H1 (cell line): ENCODE measurements around the gene LRP8. TPM values are rescaled to one million over a fixed set of nuclear protein-coding genes. Genes with fewer than 3 reads are reported as not detected.

ENCODE experiments used
- CTCF ChIA-PET: fragments of 300-600 bp; sonication (Branson Sonifier 250); formaldehyde crosslinking; loops from one replicate; lab custom pipeline; 2021; ENCODE audit not compliant: partially characterized antibody; lab: Charles Lee
- POLR2A ChIA-PET: fragments of 300-600 bp; sonication (Branson Sonifier 250); formaldehyde crosslinking; loops from one replicate; lab custom pipeline; 2021; ENCODE audit warnings: inconsistent platforms; ENCODE audit not compliant: partially characterized antibody; lab: Charles Lee
- DNase-seq, 2 experiments: peaks; one replicate each; pipeline versions ENCODE4 v3.0.0 to v3.0.0-alpha.2; 2010 to 2022; ENCODE audit warnings: low spot score in 2 of 2, low read depth in 1 of 2, mixed read lengths in 1 of 2
- FAIRE-seq: peaks from 2 replicates; lab custom pipeline; 2011; peaks lifted over from hg19 to GRCh38; lab: Jason Lieb, UNC
- H2AFZ ChIP-seq: 2 replicates; pipeline ENCODE4 v1.8.1; 2012; ENCODE audit warnings: low read length, inconsistent platforms
- H2AK5ac ChIP-seq: 2 replicates; pipeline ENCODE4 v1.6.1; 2013; ENCODE audit warnings: low read depth, low read length
- H2BK120ac ChIP-seq: replicated peaks from 2 replicates; pipeline ENCODE3; 2013; ENCODE audit warnings: low read depth, low read length, inconsistent platforms
- H2BK12ac ChIP-seq: 2 replicates; pipeline ENCODE4 v1.6.1; 2013; ENCODE audit warnings: low read depth, low read length
- H2BK15ac ChIP-seq: 2 replicates; pipeline ENCODE4 v1.6.1; 2013; ENCODE audit warnings: low read length
- H2BK20ac ChIP-seq: 2 replicates; pipeline ENCODE4 v1.6.1; 2013; ENCODE audit warnings: low read length
- H2BK5ac ChIP-seq: 2 replicates; pipeline ENCODE4 v1.6.1; 2013; ENCODE audit warnings: low read depth, low read length
- H3K14ac ChIP-seq: 2 replicates; pipeline ENCODE4 v1.6.1; 2013; ENCODE audit warnings: inconsistent platforms; ENCODE audit not compliant: insufficient read length
- H3K18ac ChIP-seq: 2 replicates; pipeline ENCODE4 v1.6.1; 2013; ENCODE audit warnings: low read length; ENCODE audit errors: extremely low read depth
- H3K23ac ChIP-seq: 2 replicates; pipeline ENCODE4 v1.6.1; 2013; ENCODE audit warnings: inconsistent platforms; ENCODE audit not compliant: insufficient read length
- H3K23me2 ChIP-seq: 2 replicates; pipeline ENCODE4 v1.6.1; 2013; ENCODE audit warnings: low read depth, low read length
- H3K27ac ChIP-seq: 2 replicates; pipeline ENCODE4 v1.6.1; 2011; ENCODE audit warnings: low read depth, low read length, inconsistent platforms
- H3K27me3 ChIP-seq, 4 experiments: replicated peaks in 1 of 4; 1 replicate in 1 of 4; 2 replicates in 3 of 4; pipeline versions ENCODE4 v1.6.1 to v1.8.1; 2011 to 2013; ENCODE audit warnings: low read length in 3 of 4, mild to moderate bottlenecking in 3 of 4, inconsistent platforms in 2 of 4, mixed read lengths in 2 of 4, moderate library complexity in 1 of 4; ENCODE audit not compliant: control insufficient read depth in 3 of 4, insufficient read depth in 3 of 4; ENCODE audit errors: extremely low read depth in 1 of 4
- H3K36me3 ChIP-seq, 4 experiments: 2 replicates each; pipeline versions ENCODE4 v1.6.1 to v1.8.1; 2011 to 2013; ENCODE audit warnings: mild to moderate bottlenecking in 4 of 4, low read length in 3 of 4, moderate library complexity in 2 of 4, control low read depth in 1 of 4, inconsistent platforms in 1 of 4; ENCODE audit not compliant: insufficient read depth in 4 of 4, control insufficient read depth in 2 of 4
- H3K4ac ChIP-seq: replicated peaks from 2 replicates; pipeline ENCODE3; 2013; ENCODE audit warnings: low read length, low read depth, mixed read lengths, inconsistent platforms; ENCODE audit not compliant: insufficient read length
- H3K4me1 ChIP-seq, 4 experiments: replicated peaks in 1 of 4; 1 replicate in 1 of 4; 2 replicates in 3 of 4; pipeline versions ENCODE4 v1.6.1 to v1.8.1; 2011 to 2013; ENCODE audit warnings: low read length in 3 of 4, inconsistent platforms in 2 of 4, mixed read lengths in 1 of 4; ENCODE audit not compliant: insufficient read depth in 4 of 4, control insufficient read depth in 3 of 4
- H3K4me2 ChIP-seq, 2 experiments: 2 replicates each; pipeline versions ENCODE4 v1.6.1 to v1.8.1; 2011 to 2013; ENCODE audit warnings: low read depth in 2 of 2, low read length in 2 of 2, control low read depth in 1 of 2, inconsistent platforms in 1 of 2, mild to moderate bottlenecking in 1 of 2; ENCODE audit not compliant: insufficient read depth in 1 of 2
- H3K4me3 ChIP-seq, 4 experiments: fragments of 200-600, 300-600 bp in 1 of 4; sonication (generic), shearing (Covaris generic), sonication (Bioruptor Twin) in 1 of 4; 2 replicates each; pipeline versions ENCODE4 v1.5.1 to v1.8.1; 2011 to 2016; ENCODE audit warnings: low read length in 4 of 4, low read depth in 3 of 4, control low read depth in 2 of 4, inconsistent platforms in 2 of 4, mild to moderate bottlenecking in 2 of 4, mixed read lengths in 1 of 4, moderate library complexity in 1 of 4; ENCODE audit not compliant: insufficient read depth in 2 of 4; ENCODE audit errors: extremely low read depth in 1 of 4
- H3K56ac ChIP-seq: replicated peaks from 2 replicates; pipeline ENCODE3; 2013; ENCODE audit warnings: low read depth, mild to moderate bottlenecking, mixed read lengths, low read length, inconsistent platforms; ENCODE audit not compliant: insufficient read length
- H3K79me1 ChIP-seq: 2 replicates; pipeline ENCODE4 v1.6.1; 2013; ENCODE audit warnings: low read depth, low read length, control low read depth
- H3K79me2 ChIP-seq, 2 experiments: 2 replicates each; pipeline versions ENCODE4 v1.6.1 to v1.8.1; 2012 to 2013; ENCODE audit warnings: low read length in 2 of 2, mild to moderate bottlenecking in 2 of 2, inconsistent platforms in 1 of 2; ENCODE audit not compliant: insufficient read depth in 2 of 2, control insufficient read depth in 1 of 2
- H3K9ac ChIP-seq, 4 experiments: replicated peaks in 1 of 4; 1 replicate in 1 of 4; 2 replicates in 3 of 4; pipeline versions ENCODE4 v1.6.1 to v1.8.1; 2011 to 2013; ENCODE audit warnings: low read depth in 3 of 4, low read length in 3 of 4, control low read depth in 2 of 4, mild to moderate bottlenecking in 2 of 4, moderate library complexity in 2 of 4, inconsistent platforms in 1 of 4; ENCODE audit errors: extremely low read depth in 1 of 4
- H3K9me3 ChIP-seq, 2 experiments: 2 replicates each; pipeline versions ENCODE4 v1.6.1 to v1.8.1; 2012 to 2013; ENCODE audit warnings: mild to moderate bottlenecking in 2 of 2, moderate library complexity in 2 of 2, control low read depth in 1 of 2, inconsistent platforms in 1 of 2, low read depth in 1 of 2, low read length in 1 of 2, mixed read lengths in 1 of 2; ENCODE audit not compliant: insufficient read depth in 2 of 2
- H4K20me1 ChIP-seq, 2 experiments: replicated peaks in 1 of 2; 2 replicates each; pipeline versions ENCODE3 to v1.8.1; 2011 to 2013; ENCODE audit warnings: inconsistent platforms in 2 of 2, low read length in 2 of 2, mild to moderate bottlenecking in 1 of 2; ENCODE audit not compliant: insufficient read depth in 2 of 2, control insufficient read depth in 1 of 2
- H4K5ac ChIP-seq: 2 replicates; pipeline ENCODE4 v1.6.1; 2013; ENCODE audit warnings: low read length, low read depth, mixed read lengths, inconsistent platforms; ENCODE audit not compliant: insufficient read length
- H4K8ac ChIP-seq: 2 replicates; pipeline ENCODE4 v1.8.0; 2013; ENCODE audit warnings: mild to moderate bottlenecking, moderate library complexity, low read length, inconsistent platforms; ENCODE audit not compliant: insufficient read depth; ENCODE audit errors: extremely low read depth
- H4K91ac ChIP-seq: replicated peaks from 2 replicates; pipeline ENCODE3; 2013; ENCODE audit warnings: low read length, mixed read lengths, inconsistent platforms; ENCODE audit not compliant: insufficient read length
- CBX5 ChIP-seq: fragments of 300-800, 300-1000 bp; sonication (generic); IDR thresholded peaks from 2 replicates; pipeline ENCODE4 v1.7.1; 2016; ENCODE audit warnings: antibody characterized with exemption, low read length, low read depth
- JUN ChIP-seq: IDR thresholded peaks from 2 replicates; pipeline ENCODE4 v1.6.1; 2011; ENCODE audit warnings: low read depth, mild to moderate bottlenecking, improper control_type of control experiment, low read length
- KDM5A ChIP-seq: fragments of 200-600 bp; IDR thresholded peaks from 2 replicates; pipeline ENCODE4 v1.7.1; 2012; ENCODE audit warnings: mild to moderate bottlenecking, low read length, inconsistent platforms, mixed read lengths
- NANOG ChIP-seq: IDR thresholded peaks from 2 replicates; pipeline ENCODE4 v1.6.1; 2011; ENCODE audit warnings: low read length, low read depth, mild to moderate bottlenecking, inconsistent platforms; ENCODE audit not compliant: insufficient read depth, poor library complexity, severe bottlenecking
- NRF1 ChIP-seq: IDR thresholded peaks from 2 replicates; pipeline ENCODE4 v1.6.1; 2011; ENCODE audit warnings: mild to moderate bottlenecking, low read depth, low read length, improper control_type of control experiment
- POLR2A ChIP-seq, 2 experiments: IDR thresholded peaks; 1 replicate in 1 of 2; 2 replicates in 1 of 2; pipeline ENCODE4 v1.6.1; 2011; ENCODE audit warnings: low read depth in 2 of 2, low read length in 2 of 2, mild to moderate bottlenecking in 2 of 2; ENCODE audit errors: control extremely low read depth in 1 of 2
- RBBP5 ChIP-seq: IDR thresholded peaks from 2 replicates; pipeline ENCODE4 v1.7.1; 2012; ENCODE audit warnings: low read depth, mild to moderate bottlenecking, inconsistent platforms, low read length, moderate library complexity, borderline replicate concordance
- RFX5 ChIP-seq: IDR thresholded peaks from 2 replicates; pipeline ENCODE4 v1.6.1; 2011; ENCODE audit warnings: low read depth, low read length, improper control_type of control experiment, borderline replicate concordance
- SP1 ChIP-seq: IDR thresholded peaks from 2 replicates; pipeline ENCODE4 v1.6.1; 2011; ENCODE audit warnings: low read depth, low read length
- SP2 ChIP-seq: IDR thresholded peaks from 2 replicates; pipeline ENCODE4 v1.6.1; 2012; ENCODE audit warnings: mild to moderate bottlenecking, low read length, inconsistent platforms
- WGBS, 2 experiments: shearing (Covaris generic) in 1 of 2; methylation state at CpG; one replicate each; pipeline versions ENCODE4 v1.1.6 to v1.1.7; 2013 to 2015; ENCODE audit warnings: low lambda C conversion rate in 2 of 2, mixed read lengths in 2 of 2, inconsistent platforms in 1 of 2, low coverage in 1 of 2, missing lambda C conversion rate in 1 of 2; ENCODE audit not compliant: insufficient replicate concordance in 2 of 2, insufficient coverage in 1 of 2, insufficient read length in 1 of 2; ENCODE audit errors: extremely low coverage in 1 of 2, missing lambda C conversion rate in 1 of 2; 5-methylcytosine and 5-hydroxymethylcytosine counted together
- polyA plus RNA-seq, 7 experiments: library from polyadenylated mRNA; depleted of rRNA in 3 of 7; stranded (reverse) in 5 of 7; unstranded in 2 of 7; fragments of >200 nt in 5 of 7; fragments of 200-250 nt in 2 of 7; gene quantifications; 1 replicate in 5 of 7; 2 replicates in 1 of 7; 4 replicates in 1 of 7; pipeline versions ENCODE4 v1.2.1 to v1.2.3, GENCODE V29; 2011 to 2013; ENCODE audit warnings: missing spikeins in 2 of 7, mixed read lengths in 2 of 7
- total RNA-seq: library from RNA; stranded (reverse); fragmentation: NEBNext Ultra II Directional; extraction: Animal tissue kit (Norgen Biotek cat#: 25700); gene quantifications from 2 replicates; pipeline ENCODE4 v1.2.1, GENCODE V29; 2021
- TF ChIP-seq, protein P1 (sequence below): IDR thresholded peaks from 2 replicates; pipeline ENCODE4 v1.6.1; 2012; ENCODE audit warnings: low read length, inconsistent platforms
- TF ChIP-seq, protein P2 (sequence below): IDR thresholded peaks from 2 replicates; pipeline ENCODE4 v1.6.1; 2012; ENCODE audit warnings: inconsistent platforms

Gene LRP8
- total and polyA plus RNA-seq, 2 of the 8 experiments (the other 6 are each of a cell fraction or from before 2014, with no cell fraction given) = 63.2 to 66.4 TPM

DNA sequence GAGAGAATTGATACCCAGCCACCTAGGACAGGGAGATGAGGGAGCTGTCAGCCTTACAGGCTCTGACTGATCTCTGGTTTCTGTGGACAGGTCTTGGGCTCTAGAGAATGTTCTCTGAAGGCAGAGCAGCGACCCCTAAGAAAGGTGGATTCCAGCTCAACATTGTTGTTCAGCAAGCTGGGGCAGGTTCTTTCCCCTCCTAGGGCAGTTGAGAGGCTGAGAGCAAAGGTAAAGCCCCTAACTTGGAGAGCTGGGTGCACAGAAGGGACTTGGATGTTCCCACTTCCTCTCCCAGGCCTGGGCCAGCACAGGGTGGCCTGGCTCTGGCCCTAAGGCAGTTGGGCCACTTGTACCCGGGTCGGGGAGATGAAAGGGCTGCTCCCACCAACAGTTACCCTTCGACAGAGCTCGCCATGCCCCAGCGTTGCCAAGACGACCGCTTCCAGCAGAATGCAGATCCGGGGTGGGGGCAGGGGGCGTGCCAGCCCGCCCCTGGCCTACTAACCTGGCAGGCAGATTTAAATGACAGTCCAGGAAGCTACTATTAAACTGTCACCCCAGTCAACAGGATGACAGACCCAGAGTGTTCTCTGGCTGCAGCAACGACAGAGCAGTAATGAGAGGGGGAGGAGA is 31.6 kb downstream of the LRP8 start:
- Histone ChIP-seq H3K36me3 (no peaks in the 10 kb centered on the region), H3K79me2 (peaks cover 0 to 48% of the 10 kb centered on the region in 2 experiments; a peak in 2 of 4 replicates), H3K27ac (no peak overlapping the region), H2AK5ac (no peak overlapping the region), H4K91ac (no peak overlapping the region), H3K4ac (no peak overlapping the region), H3K56ac (no peak overlapping the region), H4K20me1 (peaks cover 19 to 50% of the 10 kb centered on the region in 2 experiments), H3K4me3 (no peak overlapping the region), H2BK12ac (no peak overlapping the region), H3K23ac (no peak overlapping the region), H3K18ac (no peak overlapping the region), H3K79me1 (peaks cover 42% of the 10 kb centered on the region), H3K23me2 (no peaks in the 10 kb centered on the region), H2AFZ (no peak overlapping the region), H2BK20ac (no peak overlapping the region), H4K8ac (no peak overlapping the region), H3K27me3 (no peaks in the 10 kb centered on the region), H2BK5ac (no peak overlapping the region), H3K4me1 (peaks cover 0 to 5% (median under 1%) of the 10 kb centered on the region in 4 experiments; a peak in 1 of 7 replicates), H3K9ac (no peak overlapping the region), H2BK120ac (no peak overlapping the region), H4K5ac (no peak overlapping the region), H3K9me3 (no peaks in the 10 kb centered on the region), H3K14ac (no peak overlapping the region), H3K4me2 (no peak overlapping the region), H2BK15ac (no peak overlapping the region)
- CTCF ChIA-PET = interaction anchor here (0.6 to 11.3 kb wide), 7 partner anchors 8 to 169 kb away, joined by 3 to 103 read pairs (median 8); no protein-coding TSS in a partner anchor
- POLR2A ChIA-PET = interaction anchor here (0.7 to 1.9 kb wide), 5 partner anchors 14 to 30 kb away, joined by 3 to 4 read pairs (median 4); no protein-coding TSS in a partner anchor
- no peak for FAIRE-seq
- no peak for DNase-seq
- 89% methylated on average over 12 of the region's 12 CpGs; no CpG with 5 or more reads in 1 of the 2 experiments for WGBS, 2 experiments
- TF ChIP-seq SP2 (no peak), POLR2A (IDR thresholded peaks at IDR 0.05; ENCODE audit: control extremely low read depth in 1 of 2, low read depth in 2 of 2, low read length in 2 of 2) (no peak), SP1 (no peak), NANOG (no peak), CBX5 (no peak), RFX5 (no peak), JUN (no peak), KDM5A (no peak), NRF1 (no peak), RBBP5 (no peak)
- TF ChIP-seq, protein P1, sequence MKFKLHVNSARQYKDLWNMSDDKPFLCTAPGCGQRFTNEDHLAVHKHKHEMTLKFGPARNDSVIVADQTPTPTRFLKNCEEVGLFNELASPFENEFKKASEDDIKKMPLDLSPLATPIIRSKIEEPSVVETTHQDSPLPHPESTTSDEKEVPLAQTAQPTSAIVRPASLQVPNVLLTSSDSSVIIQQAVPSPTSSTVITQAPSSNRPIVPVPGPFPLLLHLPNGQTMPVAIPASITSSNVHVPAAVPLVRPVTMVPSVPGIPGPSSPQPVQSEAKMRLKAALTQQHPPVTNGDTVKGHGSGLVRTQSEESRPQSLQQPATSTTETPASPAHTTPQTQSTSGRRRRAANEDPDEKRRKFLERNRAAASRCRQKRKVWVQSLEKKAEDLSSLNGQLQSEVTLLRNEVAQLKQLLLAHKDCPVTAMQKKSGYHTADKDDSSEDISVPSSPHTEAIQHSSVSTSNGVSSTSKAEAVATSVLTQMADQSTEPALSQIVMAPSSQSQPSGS = no peak
- TF ChIP-seq, protein P2, sequence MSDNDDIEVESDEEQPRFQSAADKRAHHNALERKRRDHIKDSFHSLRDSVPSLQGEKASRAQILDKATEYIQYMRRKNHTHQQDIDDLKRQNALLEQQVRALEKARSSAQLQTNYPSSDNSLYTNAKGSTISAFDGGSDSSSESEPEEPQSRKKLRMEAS = no peak
